ENCODE results near the gene CIBAR2. TPM values are rescaled to one million over a fixed set of nuclear protein-coding genes. Genes with fewer than 3 reads are reported as not detected.

Gene CIBAR2
- total and polyA plus RNA-seq, 9 of the 15 experiments (the other 6 are each of a cell fraction or from before 2014, with no cell fraction given): not detected

GRCh38 chr16:85088570-85089199, 23.6 kb downstream of the CIBAR2 start:
- no peak for ATAC-seq
- H3K9ac ChIP-seq (ENCODE audit: insufficient read depth in 1 of 2, low read depth in 2 of 2, low read length in 2 of 2): no peak overlapping the region; a peak in 1 of 4 replicates
- H3K4me3 ChIP-seq: no peak overlapping the region
- BruUV-seq (replicated peaks): no TSS peak
- peaks cover 9 to 56% of the 10 kb centered on the region in 2 experiments; a peak in 3 of 5 replicates for H3K4me1 ChIP-seq (replicated peaks in 1 of 2; ENCODE audit: control insufficient read depth in 2 of 2, insufficient read depth in 2 of 2, low read length in 2 of 2)
- H3K79me2 ChIP-seq (ENCODE audit: control insufficient read depth, insufficient read depth, low read length): no peaks in the 10 kb centered on the region
- peaks cover 5% of the 10 kb centered on the region; the same call in 1 of the 3 replicates for H3K36me3 ChIP-seq (ENCODE audit: control insufficient read depth, insufficient read depth, low read length)
- in situ Hi-C loops (cut with MboI): no loop called here
- TF ChIP-seq, protein P1, sequence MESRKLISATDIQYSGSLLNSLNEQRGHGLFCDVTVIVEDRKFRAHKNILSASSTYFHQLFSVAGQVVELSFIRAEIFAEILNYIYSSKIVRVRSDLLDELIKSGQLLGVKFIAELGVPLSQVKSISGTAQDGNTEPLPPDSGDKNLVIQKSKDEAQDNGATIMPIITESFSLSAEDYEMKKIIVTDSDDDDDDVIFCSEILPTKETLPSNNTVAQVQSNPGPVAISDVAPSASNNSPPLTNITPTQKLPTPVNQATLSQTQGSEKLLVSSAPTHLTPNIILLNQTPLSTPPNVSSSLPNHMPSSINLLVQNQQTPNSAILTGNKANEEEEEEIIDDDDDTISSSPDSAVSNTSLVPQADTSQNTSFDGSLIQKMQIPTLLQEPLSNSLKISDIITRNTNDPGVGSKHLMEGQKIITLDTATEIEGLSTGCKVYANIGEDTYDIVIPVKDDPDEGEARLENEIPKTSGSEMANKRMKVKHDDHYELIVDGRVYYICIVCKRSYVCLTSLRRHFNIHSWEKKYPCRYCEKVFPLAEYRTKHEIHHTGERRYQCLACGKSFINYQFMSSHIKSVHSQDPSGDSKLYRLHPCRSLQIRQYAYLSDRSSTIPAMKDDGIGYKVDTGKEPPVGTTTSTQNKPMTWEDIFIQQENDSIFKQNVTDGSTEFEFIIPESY (CRISPR knock-in tag; IDR thresholded peaks at IDR 0.05): peak; percentile 91
- no peak for TF ChIP-seq CHD4 (IDR thresholded peaks at IDR 0.05; ENCODE audit: insufficient read depth, insufficient replicate concordance, low read depth, low read length, poor library complexity, severe bottlenecking)
- TF ChIP-seq MED1 (CRISPR knock-in tag; IDR thresholded peaks at IDR 0.05; ENCODE audit: borderline replicate concordance): no peak
- TF ChIP-seq BACH1 (tag; IDR thresholded peaks at IDR 0.05): no peak
- 0 out of 2 replicates have a peak, but pooled peaks have one; percentile 68 for TF ChIP-seq IRF2 (CRISPR knock-in tag; IDR thresholded peaks at IDR 0.05)
- no peak for TF ChIP-seq ZNF518B (CRISPR knock-in tag; IDR thresholded peaks at IDR 0.05)
- TF ChIP-seq DACH1 (IDR thresholded peaks at IDR 0.05; ENCODE audit: partially characterized antibody): no peak
- peak; percentile 40; the same call in 1 of the 2 replicates for TF ChIP-seq POLR2G (IDR thresholded peaks at IDR 0.05; ENCODE audit: low read depth, low read length)
- no peak for TF ChIP-seq TCFL5 (CRISPR knock-in tag; conservative IDR thresholded peaks at IDR 0.05)
- TF ChIP-seq TAF9B (IDR thresholded peaks at IDR 0.05; ENCODE audit: partially characterized antibody): no peak
- TF ChIP-seq ZNF57 (CRISPR knock-in tag; IDR thresholded peaks at IDR 0.05): no peak
- peaks cover 7 to 12% of the 10 kb centered on the region in 2 experiments; a peak in 4 of 5 replicates for H3K27me3 ChIP-seq (ENCODE audit: control insufficient read depth in 2 of 2, insufficient read depth in 2 of 2, low read length in 2 of 2)
- no peak overlapping the region for H3K27ac ChIP-seq (ENCODE audit: extremely low read depth, low read depth, low read length)
- WGBS (ENCODE audit: insufficient coverage, low coverage, missing lambda C conversion rate): 75% methylated on average over 29 of the region's 31 CpGs
- DNase-seq (ENCODE audit: extremely low read depth in 1 of 4, low spot score in 3 of 4): no peak
- H4K20me1 ChIP-seq (replicated peaks; ENCODE audit: control insufficient read depth, insufficient read depth, low read length): peaks cover 4% of the 10 kb centered on the region; the same call in 1 of the 2 replicates
- POLR2A ChIA-PET: interaction anchor here (0.6 kb wide), 1 partner anchor 334 kb away, joined by 3 read pairs; no protein-coding TSS in a partner anchor
- FAIRE-seq: no peak
- H2AFZ ChIP-seq (ENCODE audit: low read depth, low read length): no peak overlapping the region
- intact Hi-C loops (cut with micrococcal nuclease): loop anchor here (5.0 to 10.0 kb wide), 3 partner anchors 61 to 464 kb away; partner anchors contain the start of gene KIAA0513
- H3K9me3 ChIP-seq (replicated peaks; ENCODE audit: control insufficient read depth, insufficient read depth, low read depth, low read length): no peaks in the 10 kb centered on the region
- CTCF ChIA-PET (ENCODE audit: low intra/inter-chr PET ratio): no interaction called here
- H3K9me1 ChIP-seq (ENCODE audit: control insufficient read depth, insufficient read depth, low read length): no peaks in the 10 kb centered on the region
- no peak overlapping the region for H3K4me2 ChIP-seq (ENCODE audit: insufficient read depth, low read length)

Data from K562 (cell line).